Measurements from ENCODE around the gene ESAM. TPM values are rescaled to one million over a fixed set of nuclear protein-coding genes. Genes with fewer than 3 reads are reported as not detected.

ESAM gene
- total RNA-seq, 1 experiment from 2014 or later: 5.3 TPM

- no peaks in the 10 kb centered on the region for H3K9me3 ChIP-seq
- intact Hi-C loops (cut with micrococcal nuclease; ENCODE audit: unreplicated experiment): loop anchor here (1.0 kb wide), 1 partner anchor 38 kb away; no protein-coding TSS in a partner anchor
- Mint-ChIP-seq H3K9me3 (ENCODE audit: unreplicated experiment) (no peaks in the 10 kb centered on the region), H3K4me1 (ENCODE audit: low read depth, unreplicated experiment) (peaks cover 25% of the 10 kb centered on the region), H3K4me3 (ENCODE audit: unreplicated experiment) (peak overlapping the region; percentile 81), H3K36me3 (ENCODE audit: insufficient read depth, unreplicated experiment) (peaks cover 13% of the 10 kb centered on the region), H3K27ac (ENCODE audit: unreplicated experiment) (peak overlapping the region; percentile 65), H3K27me3 (ENCODE audit: insufficient read depth, unreplicated experiment) (no peaks in the 10 kb centered on the region)
- ChIA-PET CTCF (interaction anchor here (0.8 to 4.5 kb wide), 12 partner anchors 20 to 154 kb away, joined by 3 to 36 read pairs (median 6); partner anchors contain the start of gene ESAM), POLR2A (interaction anchor here (0.7 to 1.1 kb wide), 4 partner anchors 30 to 1737 kb away, joined by 3 to 8 read pairs (median 4); no protein-coding TSS in a partner anchor)
- BruUV-seq (replicated peaks): no TSS peak
- no peak for TF ChIP-seq CTCF (IDR thresholded peaks at IDR 0.05; ENCODE audit: insufficient read depth in 1 of 2, low read depth in 1 of 2, low read length in 1 of 2, severe bottlenecking in 1 of 2, unreplicated experiment in 1 of 2)
- H3K4me1 ChIP-seq: peaks cover 17% of the 10 kb centered on the region
- no peaks in the 10 kb centered on the region for H3K36me3 ChIP-seq (ENCODE audit: control insufficient read depth, insufficient read depth, low read length)
- no peaks in the 10 kb centered on the region for H3K27me3 ChIP-seq (replicated peaks; ENCODE audit: control insufficient read depth, insufficient read depth, low read length)
- H3K4me3 ChIP-seq (ENCODE audit: low read depth, low read length): peak overlapping the region; percentile 96
- peak in 1 of 2 experiments; percentile 38 for DNase-seq
These were observed 36.9 kb upstream of the ESAM start for GRCh38 chr11:124798991-124799347.

DNA sequence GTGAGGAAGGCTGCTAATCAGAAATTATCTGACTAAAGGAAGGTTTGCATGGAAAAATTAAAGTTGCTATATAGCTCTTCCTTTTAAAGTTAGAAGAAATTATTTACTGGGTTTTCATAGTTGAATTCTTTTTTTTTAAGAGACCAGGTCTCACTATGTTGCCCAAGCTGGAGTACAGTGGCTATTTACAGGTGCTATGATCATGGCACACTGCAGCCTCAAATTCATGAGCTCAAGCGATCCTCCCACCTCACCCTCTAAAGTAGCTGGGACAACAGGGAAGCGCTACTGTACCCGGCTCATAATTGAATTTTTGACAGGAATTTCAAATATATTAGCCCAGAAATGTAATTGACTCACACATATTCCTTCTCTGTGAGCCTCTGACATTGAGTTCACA is 34.2 kb upstream of the ESAM start:
- no peak for DNase-seq
- intact Hi-C loops (cut with micrococcal nuclease; ENCODE audit: unreplicated experiment): no loop called here
- POLR2A ChIA-PET: interaction anchor here (0.8 to 1.3 kb wide), 2 partner anchors 40 to 123 kb away, joined by 3 to 10 read pairs; partner anchors contain the start of genes SIAE and SPA17

More for the DNA sequence above, 34.2 kb upstream of the ESAM start:
- H3K4me3 ChIP-seq (ENCODE audit: low read depth, low read length): no peak overlapping the region
- Mint-ChIP-seq H3K27ac (ENCODE audit: unreplicated experiment) (no peak overlapping the region), H3K27me3 (ENCODE audit: insufficient read depth, unreplicated experiment) (no peaks in the 10 kb centered on the region), H3K9me3 (ENCODE audit: unreplicated experiment) (no peaks in the 10 kb centered on the region), H3K4me3 (ENCODE audit: unreplicated experiment) (no peak overlapping the region), H3K4me1 (ENCODE audit: low read depth, unreplicated experiment) (peaks cover 23% of the 10 kb centered on the region), H3K36me3 (ENCODE audit: insufficient read depth, unreplicated experiment) (peaks cover 13% of the 10 kb centered on the region)
- no peaks in the 10 kb centered on the region for H3K27me3 ChIP-seq (replicated peaks; ENCODE audit: control insufficient read depth, insufficient read depth, low read length)
- CTCF ChIA-PET: no interaction called here
- TF ChIP-seq CTCF (IDR thresholded peaks at IDR 0.05; ENCODE audit: insufficient read depth in 1 of 2, low read depth in 1 of 2, low read length in 1 of 2, severe bottlenecking in 1 of 2, unreplicated experiment in 1 of 2): no peak
- H3K36me3 ChIP-seq (ENCODE audit: control insufficient read depth, insufficient read depth, low read length): no peaks in the 10 kb centered on the region
- peaks cover 9% of the 10 kb centered on the region for H3K4me1 ChIP-seq
- no peaks in the 10 kb centered on the region for H3K9me3 ChIP-seq
- no TSS peak for BruUV-seq (replicated peaks)
